OCI-LY3 (cell line): ENCODE measurements around the gene CTPS1.

ENCODE experiments used
- EZH2phosphoT487 ChIP-seq: fragments of 200-600 bp; shearing (Covaris generic); IDR thresholded peaks from 2 replicates; pipeline ENCODE4 v1.6.1; 2018; ENCODE audit warnings: antibody characterized with exemption, mixed run types, low read depth
- TF ChIP-seq, protein P1 (sequence below): fragments of 200-600, 300-600 bp; sonication (generic); IDR thresholded peaks from 2 replicates; pipeline ENCODE4 v1.5.1; 2014; ENCODE audit warnings: antibody characterized with exemption, low read length, low read depth

DNA sequence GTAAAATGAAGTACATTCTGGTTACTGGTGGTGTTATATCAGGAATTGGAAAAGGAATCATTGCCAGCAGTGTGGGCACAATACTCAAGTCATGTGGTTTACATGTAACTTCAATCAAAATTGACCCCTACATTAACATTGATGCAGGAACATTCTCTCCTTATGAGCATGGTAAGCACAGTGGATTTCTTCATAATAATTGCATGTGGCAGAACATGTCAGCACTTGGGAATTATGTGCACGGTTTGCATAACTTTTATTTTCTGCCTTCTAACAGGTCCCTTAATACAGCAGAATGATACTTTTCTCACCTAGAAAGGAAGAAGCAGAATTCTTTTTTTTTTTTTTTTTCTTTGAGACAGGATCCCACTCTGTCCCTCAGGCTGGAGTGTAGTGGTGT, 3.8 kb downstream of the CTPS1 start:
- TF ChIP-seq, protein P1, sequence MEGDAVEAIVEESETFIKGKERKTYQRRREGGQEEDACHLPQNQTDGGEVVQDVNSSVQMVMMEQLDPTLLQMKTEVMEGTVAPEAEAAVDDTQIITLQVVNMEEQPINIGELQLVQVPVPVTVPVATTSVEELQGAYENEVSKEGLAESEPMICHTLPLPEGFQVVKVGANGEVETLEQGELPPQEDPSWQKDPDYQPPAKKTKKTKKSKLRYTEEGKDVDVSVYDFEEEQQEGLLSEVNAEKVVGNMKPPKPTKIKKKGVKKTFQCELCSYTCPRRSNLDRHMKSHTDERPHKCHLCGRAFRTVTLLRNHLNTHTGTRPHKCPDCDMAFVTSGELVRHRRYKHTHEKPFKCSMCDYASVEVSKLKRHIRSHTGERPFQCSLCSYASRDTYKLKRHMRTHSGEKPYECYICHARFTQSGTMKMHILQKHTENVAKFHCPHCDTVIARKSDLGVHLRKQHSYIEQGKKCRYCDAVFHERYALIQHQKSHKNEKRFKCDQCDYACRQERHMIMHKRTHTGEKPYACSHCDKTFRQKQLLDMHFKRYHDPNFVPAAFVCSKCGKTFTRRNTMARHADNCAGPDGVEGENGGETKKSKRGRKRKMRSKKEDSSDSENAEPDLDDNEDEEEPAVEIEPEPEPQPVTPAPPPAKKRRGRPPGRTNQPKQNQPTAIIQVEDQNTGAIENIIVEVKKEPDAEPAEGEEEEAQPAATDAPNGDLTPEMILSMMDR: no peak
- no peak for TF ChIP-seq EZH2phosphoT487
